OCI-LY3 (cell line): ENCODE measurements around the gene USP10.

Experiments
- H2AFZ ChIP-seq: fragments of 200-600, 300-600 bp; shearing (Covaris generic); 2 replicates; pipeline ENCODE4 v1.6.0; 2014; ENCODE audit warnings: antibody characterized with exemption, low read depth, low read length
- H3K27ac ChIP-seq: fragments of 200-600, 300-600 bp; sonication (generic); 2 replicates; pipeline ENCODE4 v1.5.1; 2014; ENCODE audit warnings: mild to moderate bottlenecking, low read length, moderate library complexity, mixed read lengths
- H3K27me3 ChIP-seq: fragments of 200-600, 300-600 bp; sonication (generic); 2 replicates; pipeline ENCODE4 v1.6.1; 2014; ENCODE audit warnings: low read depth, low read length, mixed read lengths
- H3K36me3 ChIP-seq: fragments of 200-600, 300-600 bp; sonication (generic); replicated peaks from 2 replicates; pipeline ENCODE3; 2014; ENCODE audit warnings: low read depth, low read length, mixed read lengths
- H3K4me1 ChIP-seq: fragments of 300-600, 200-600 bp; sonication (generic); 2 replicates; pipeline ENCODE4 v1.6.1; 2014; ENCODE audit warnings: low read length, mixed read lengths
- H3K4me2 ChIP-seq: fragments of 200-600, 300-600 bp; sonication (generic); 2 replicates; pipeline ENCODE4 v1.6.1; 2014; ENCODE audit warnings: low read length, mixed read lengths
- H3K4me3 ChIP-seq: fragments of 300-600, 200-600 bp; sonication (generic); 2 replicates; pipeline ENCODE4 v1.5.1; 2014; ENCODE audit warnings: antibody characterized with exemption, mild to moderate bottlenecking, low read length, moderate library complexity
- H3K79me2 ChIP-seq: fragments of 300-600, 200-600 bp; shearing (Covaris generic); 2 replicates; pipeline ENCODE4 v1.6.1; 2014; ENCODE audit warnings: mild to moderate bottlenecking, low read length, mixed read lengths
- H3K9ac ChIP-seq: fragments of 300-600, 200-600 bp; shearing (Covaris generic); 2 replicates; pipeline ENCODE4 v1.6.0; 2014; ENCODE audit warnings: mild to moderate bottlenecking, low read length, moderate library complexity
- H3K9me3 ChIP-seq: fragments of 200-600, 300-600 bp; shearing (Covaris generic); 2 replicates; pipeline ENCODE4 v1.6.1; 2014; ENCODE audit warnings: low read length, mixed read lengths; ENCODE audit not compliant: insufficient read depth
- H4K20me1 ChIP-seq: fragments of 200-600, 300-600 bp; sonication (generic); 2 replicates; pipeline ENCODE4 v1.6.1; 2016; ENCODE audit warnings: low read length, mixed read lengths; ENCODE audit not compliant: insufficient read depth
- CTCF ChIP-seq: fragments of 200-600, 300-600 bp; sonication (generic); IDR thresholded peaks from 2 replicates; pipeline ENCODE4 v1.5.1; 2014; ENCODE audit warnings: antibody characterized with exemption, low read length, low read depth
- EZH2phosphoT487 ChIP-seq: fragments of 200-600 bp; shearing (Covaris generic); IDR thresholded peaks from 2 replicates; pipeline ENCODE4 v1.6.1; 2018; ENCODE audit warnings: antibody characterized with exemption, mixed run types, low read depth

The USP10 gene

DNA sequence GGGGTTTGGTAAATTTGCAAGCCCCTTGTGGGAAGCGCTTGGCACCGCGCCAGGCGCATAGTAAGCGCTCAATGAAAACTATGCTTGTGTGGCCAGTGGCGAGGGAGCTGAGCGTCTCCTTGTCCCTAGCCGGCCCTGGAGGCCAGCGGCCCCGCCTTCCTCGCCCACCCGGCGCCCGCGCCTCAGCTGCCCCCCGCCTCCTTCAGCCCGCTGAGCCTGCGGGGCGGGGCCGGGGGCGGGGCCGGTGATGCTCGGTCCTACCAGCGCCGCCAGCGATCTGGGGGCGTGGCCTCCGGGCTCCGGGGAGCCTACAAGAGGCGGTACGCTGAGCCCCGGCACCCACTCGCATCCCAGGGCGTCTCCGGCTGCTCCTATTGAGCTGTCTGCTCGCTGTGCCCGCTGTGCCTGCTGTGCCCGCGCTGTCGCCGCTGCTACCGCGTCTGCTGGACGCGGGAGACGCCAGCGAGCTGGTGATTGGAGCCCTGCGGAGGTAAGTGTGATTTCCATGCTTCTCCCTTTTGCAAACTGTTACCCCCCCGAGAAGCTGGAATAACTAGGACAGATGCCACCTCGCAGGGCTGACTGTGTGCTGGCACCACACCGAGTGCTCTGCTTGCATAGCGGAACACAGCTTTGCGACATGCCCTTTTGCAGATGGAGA is 120.0 kb downstream of the USP10 start, which contains the start of gene CRISPLD2:
Gene CRISPLD2 (plus strand): TSS at position 342 of the 661 bp plus-strand sequence. CDS start 18,511 bp downstream, outside the sequence.
- Histone ChIP-seq H3K27ac (no peak within 1 kb of the TSS), H3K9ac (no peak within 1 kb of the TSS), H3K27me3 (peaks cover 13% of the 10 kb centered on the region), H4K20me1 (no peaks in the 10 kb centered on the region), H3K79me2 (no peaks in the 10 kb centered on the region), H3K4me3 (no peak within 1 kb of the TSS), H2AFZ (no peak within 1 kb of the TSS), H3K4me1 (no peaks in the 10 kb centered on the region), H3K36me3 (no peaks in the 10 kb centered on the region), H3K9me3 (no peaks in the 10 kb centered on the region), H3K4me2 (no peak within 1 kb of the TSS)
- TF ChIP-seq EZH2phosphoT487 = no peak
- TF ChIP-seq CTCF = no peak

DNA sequence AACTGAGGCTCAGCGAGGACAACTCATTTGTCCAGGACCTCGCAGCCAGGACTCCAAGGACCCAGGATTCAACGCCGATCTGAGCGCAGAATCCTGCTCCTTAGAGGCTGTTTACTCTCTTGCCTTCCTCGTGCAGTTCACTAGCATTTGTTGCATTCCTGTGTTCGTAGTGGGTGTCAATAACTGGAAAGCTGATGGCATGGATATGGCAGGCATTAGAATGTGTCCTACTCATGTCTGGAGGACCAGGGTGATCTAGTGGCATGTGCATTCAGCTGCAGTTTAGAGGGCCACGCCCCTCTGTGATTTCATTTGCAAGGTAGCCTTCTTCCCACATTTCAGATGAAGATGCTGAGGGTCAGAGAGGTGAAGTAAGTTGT is 120.5 kb downstream of the USP10 start:
- no peaks in the 10 kb centered on the region for H3K36me3 ChIP-seq
- H3K9ac ChIP-seq = no peak overlapping the region
- TF ChIP-seq CTCF (no peak), EZH2phosphoT487 (no peak)
- H3K79me2 ChIP-seq = no peaks in the 10 kb centered on the region
- H3K27ac ChIP-seq = no peak overlapping the region
- no peak overlapping the region for H3K4me2 ChIP-seq
- H4K20me1 ChIP-seq = no peaks in the 10 kb centered on the region
- peaks cover 8% of the 10 kb centered on the region for H3K27me3 ChIP-seq
- no peak overlapping the region for H2AFZ ChIP-seq
- H3K9me3 ChIP-seq = no peaks in the 10 kb centered on the region
- no peaks in the 10 kb centered on the region for H3K4me1 ChIP-seq
- H3K4me3 ChIP-seq = no peak overlapping the region

DNA sequence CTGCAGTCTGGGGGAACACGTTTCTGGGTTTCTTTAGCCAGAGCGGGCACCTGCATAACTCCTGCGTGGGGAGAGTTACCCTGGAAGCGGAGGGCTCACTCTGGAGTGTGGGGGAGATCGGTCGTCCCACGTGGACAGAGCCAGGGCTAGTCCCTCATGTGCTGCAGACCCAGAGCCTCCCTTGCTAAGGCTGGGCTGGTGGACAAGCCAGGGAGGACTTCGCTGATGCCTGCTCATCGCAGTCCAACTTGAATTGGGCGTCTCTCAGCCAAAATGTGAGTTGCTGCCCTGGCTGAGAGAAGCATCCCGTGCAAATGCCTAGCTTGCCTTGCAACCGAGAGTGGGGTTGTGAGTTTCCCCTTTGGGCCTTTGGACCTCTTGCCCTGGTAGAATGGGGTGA is 121.0 kb downstream of the USP10 start:
- Histone ChIP-seq H2AFZ (no peak overlapping the region), H3K4me2 (no peak overlapping the region), H3K9ac (no peak overlapping the region), H3K9me3 (no peaks in the 10 kb centered on the region), H4K20me1 (no peaks in the 10 kb centered on the region), H3K4me3 (no peak overlapping the region), H3K79me2 (no peaks in the 10 kb centered on the region), H3K4me1 (no peaks in the 10 kb centered on the region), H3K27ac (no peak overlapping the region), H3K36me3 (no peaks in the 10 kb centered on the region), H3K27me3 (peaks cover 7% of the 10 kb centered on the region; the same call in 1 of the 2 replicates)
- TF ChIP-seq CTCF = no peak
- TF ChIP-seq EZH2phosphoT487 = no peak

GRCh38 chr16:84821179-84821578 is 121.4 kb downstream of the USP10 start:
- Histone ChIP-seq H3K9me3 (no peaks in the 10 kb centered on the region), H3K27me3 (0 out of 2 replicates have a peak, but pooled peaks cover 7% of the 10 kb centered on the region)

More at GRCh38 chr16:84821179-84821578, 121.4 kb downstream of the USP10 start:
- no peak overlapping the region for H3K27ac ChIP-seq
- no peak overlapping the region for H3K4me2 ChIP-seq
- H3K36me3 ChIP-seq = no peaks in the 10 kb centered on the region
- H3K4me1 ChIP-seq = no peaks in the 10 kb centered on the region
- H3K9ac ChIP-seq = no peak overlapping the region
- no peaks in the 10 kb centered on the region for H3K79me2 ChIP-seq
- no peak overlapping the region for H3K4me3 ChIP-seq
- no peak overlapping the region for H2AFZ ChIP-seq
- H4K20me1 ChIP-seq = no peaks in the 10 kb centered on the region
- TF ChIP-seq CTCF (no peak), EZH2phosphoT487 (no peak)
